WTC11 (cell line): Measurements from ENCODE around the gene PEX26.

Experiments used
- GABPB1 ChIP-seq: sonication (generic); formaldehyde crosslinking; IDR thresholded peaks from 2 replicates; pipeline ENCODE4 v1.8.1; 2023; ENCODE audit warnings: mild to moderate bottlenecking, missing genetic modification reagents
- NR2C2 ChIP-seq: sonication (generic); formaldehyde crosslinking; IDR thresholded peaks from 2 replicates; pipeline ENCODE4 v1.8.0; 2022; ENCODE audit warnings: mild to moderate bottlenecking, missing genetic modification reagents
- RELA ChIP-seq: sonication (generic); formaldehyde crosslinking; IDR thresholded peaks from 2 replicates; pipeline ENCODE4 v1.8.1; 2022; ENCODE audit warnings: missing genetic modification reagents, mild to moderate bottlenecking, borderline replicate concordance
- ZNF138 ChIP-seq: sonication (generic); formaldehyde crosslinking; conservative IDR thresholded peaks from 2 replicates; pipeline ENCODE4 v1.8.1; 2022; ENCODE audit warnings: mild to moderate bottlenecking, moderate library complexity, missing genetic modification reagents
- ZNF423 ChIP-seq: fragments of 250-450 bp; sonication (Bioruptor Pico); IDR thresholded peaks from 2 replicates; pipeline ENCODE4 v2.1.2; 2022; ENCODE audit warnings: mild to moderate bottlenecking, moderate library complexity
- TF ChIP-seq, protein P1 (sequence below): fragments of 200-600 bp; IDR thresholded peaks from 2 replicates; pipeline ENCODE4 v1.8.0; 2022; ENCODE audit warnings: antibody characterized with exemption
- TF ChIP-seq, protein P2 (sequence below): sonication (generic); formaldehyde crosslinking; IDR thresholded peaks from 2 replicates; pipeline ENCODE4 v1.8.0; 2022; ENCODE audit warnings: mild to moderate bottlenecking, missing genetic modification reagents

DNA sequence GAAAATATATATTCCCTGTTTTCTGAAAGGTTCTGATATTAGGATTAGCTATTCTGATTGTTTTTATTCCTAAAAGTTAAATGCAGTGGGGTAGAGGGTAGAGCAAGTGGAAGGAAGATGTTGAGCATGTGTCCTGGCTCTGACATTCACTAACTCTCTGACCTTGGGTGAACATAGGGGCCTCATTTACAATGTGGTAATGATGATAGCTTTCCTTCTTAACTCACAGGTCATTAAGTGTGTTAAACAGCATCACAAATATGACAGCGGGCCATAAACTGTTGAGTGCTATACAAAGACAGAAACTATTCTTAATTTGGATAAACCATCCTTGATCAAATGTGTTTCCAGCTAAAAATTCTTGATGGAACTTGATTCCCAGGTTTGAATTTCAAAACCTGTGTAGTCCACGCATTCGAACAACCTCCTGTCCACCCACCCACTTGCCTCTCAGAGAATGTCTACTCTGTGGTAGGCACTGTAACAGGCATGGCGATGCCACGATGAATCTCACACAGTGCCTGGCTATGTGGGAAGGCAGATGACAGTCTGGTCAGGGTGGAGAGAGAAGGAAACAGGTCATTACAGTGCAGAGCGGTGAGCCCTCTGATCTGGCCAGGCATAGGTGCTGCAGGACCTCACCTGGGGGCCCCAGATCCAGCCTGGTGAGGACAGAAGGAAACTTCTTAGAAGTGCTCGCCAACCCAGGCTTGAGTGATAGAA lies 19.3 kb upstream of the PEX26 start:
- TF ChIP-seq, protein P1, sequence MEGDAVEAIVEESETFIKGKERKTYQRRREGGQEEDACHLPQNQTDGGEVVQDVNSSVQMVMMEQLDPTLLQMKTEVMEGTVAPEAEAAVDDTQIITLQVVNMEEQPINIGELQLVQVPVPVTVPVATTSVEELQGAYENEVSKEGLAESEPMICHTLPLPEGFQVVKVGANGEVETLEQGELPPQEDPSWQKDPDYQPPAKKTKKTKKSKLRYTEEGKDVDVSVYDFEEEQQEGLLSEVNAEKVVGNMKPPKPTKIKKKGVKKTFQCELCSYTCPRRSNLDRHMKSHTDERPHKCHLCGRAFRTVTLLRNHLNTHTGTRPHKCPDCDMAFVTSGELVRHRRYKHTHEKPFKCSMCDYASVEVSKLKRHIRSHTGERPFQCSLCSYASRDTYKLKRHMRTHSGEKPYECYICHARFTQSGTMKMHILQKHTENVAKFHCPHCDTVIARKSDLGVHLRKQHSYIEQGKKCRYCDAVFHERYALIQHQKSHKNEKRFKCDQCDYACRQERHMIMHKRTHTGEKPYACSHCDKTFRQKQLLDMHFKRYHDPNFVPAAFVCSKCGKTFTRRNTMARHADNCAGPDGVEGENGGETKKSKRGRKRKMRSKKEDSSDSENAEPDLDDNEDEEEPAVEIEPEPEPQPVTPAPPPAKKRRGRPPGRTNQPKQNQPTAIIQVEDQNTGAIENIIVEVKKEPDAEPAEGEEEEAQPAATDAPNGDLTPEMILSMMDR, result no peak
- TF ChIP-seq RELA (CRISPR knock-in tag), result no peak
- TF ChIP-seq NR2C2 (CRISPR knock-in tag), result no peak
- TF ChIP-seq ZNF423, result no peak
- TF ChIP-seq ZNF138 (CRISPR knock-in tag), result no peak
- TF ChIP-seq, protein P2, sequence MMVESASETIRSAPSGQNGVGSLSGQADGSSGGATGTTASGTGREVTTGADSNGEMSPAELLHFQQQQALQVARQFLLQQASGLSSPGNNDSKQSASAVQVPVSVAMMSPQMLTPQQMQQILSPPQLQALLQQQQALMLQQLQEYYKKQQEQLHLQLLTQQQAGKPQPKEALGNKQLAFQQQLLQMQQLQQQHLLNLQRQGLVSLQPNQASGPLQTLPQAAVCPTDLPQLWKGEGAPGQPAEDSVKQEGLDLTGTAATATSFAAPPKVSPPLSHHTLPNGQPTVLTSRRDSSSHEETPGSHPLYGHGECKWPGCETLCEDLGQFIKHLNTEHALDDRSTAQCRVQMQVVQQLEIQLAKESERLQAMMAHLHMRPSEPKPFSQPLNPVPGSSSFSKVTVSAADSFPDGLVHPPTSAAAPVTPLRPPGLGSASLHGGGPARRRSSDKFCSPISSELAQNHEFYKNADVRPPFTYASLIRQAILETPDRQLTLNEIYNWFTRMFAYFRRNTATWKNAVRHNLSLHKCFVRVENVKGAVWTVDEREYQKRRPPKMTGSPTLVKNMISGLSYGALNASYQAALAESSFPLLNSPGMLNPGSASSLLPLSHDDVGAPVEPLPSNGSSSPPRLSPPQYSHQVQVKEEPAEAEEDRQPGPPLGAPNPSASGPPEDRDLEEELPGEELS (CRISPR knock-in tag), result no peak
- TF ChIP-seq GABPB1 (CRISPR knock-in tag), result no peak
